Islet precursor cell (in vitro differentiated cells): ENCODE measurements around the gene CEP20.
"Not testable (repeated sequence)": the region's sequence is repeated elsewhere in the genome, so short reads cannot be mapped to it uniquely, and the experiment has no call there.

Experiments used
- DNase-seq: peaks from one replicate; pipeline ENCODE4 v3.0.0-alpha.2; 2018

Gene CEP20

GRCh38 chr16:15888072-15888976 lies at the start of gene CEP20:
CEP20 (minus strand) TSS chr16:15888603; CDS start chr16:15888585, 18 bp downstream.
- peak; percentile 99 for DNase-seq

GRCh38 chr16:15936809-15937208 lies 48.4 kb upstream of the CEP20 start:
- DNase-seq, result not testable (repeated sequence)

GRCh38 chr16:15934991-15935390 lies 46.6 kb upstream of the CEP20 start:
- no peak for DNase-seq

- DNase-seq, result no peak
These were observed 45.4 kb upstream of the CEP20 start for GRCh38 chr16:15933781-15934180.

- DNase-seq, result no peak
These were observed 44.5 kb upstream of the CEP20 start for GRCh38 chr16:15932939-15933338.

GRCh38 chr16:15928261-15929104 lies 40.1 kb upstream of the CEP20 start:
- no peak for DNase-seq

- no peak for DNase-seq
These were observed 37.2 kb upstream of the CEP20 start for GRCh38 chr16:15925631-15926030.

GRCh38 chr16:15924996-15925395 lies 36.6 kb upstream of the CEP20 start:
- no peak for DNase-seq

- DNase-seq, result no peak
These were observed 30.9 kb upstream of the CEP20 start for GRCh38 chr16:15919331-15919730.

GRCh38 chr16:15918314-15918713 lies 29.9 kb upstream of the CEP20 start:
- not testable (repeated sequence) for DNase-seq

GRCh38 chr16:15916323-15916722 lies 27.9 kb upstream of the CEP20 start:
- DNase-seq, result no peak

GRCh38 chr16:15915555-15916081 lies 27.2 kb upstream of the CEP20 start:
- DNase-seq, result no peak

- no peak for DNase-seq
These were observed 24.8 kb upstream of the CEP20 start for GRCh38 chr16:15913046-15913698.

- DNase-seq, result no peak
These were observed 22.8 kb upstream of the CEP20 start for GRCh38 chr16:15911198-15911597.

GRCh38 chr16:15907863-15908478 lies 19.6 kb upstream of the CEP20 start:
- DNase-seq, result peak; percentile 67

GRCh38 chr16:15906439-15906838 lies 18.0 kb upstream of the CEP20 start:
- no peak for DNase-seq

- no peak for DNase-seq
These were observed 15.6 kb upstream of the CEP20 start for GRCh38 chr16:15903960-15904359.

GRCh38 chr16:15900901-15901500 lies 12.6 kb upstream of the CEP20 start:
- DNase-seq, result no peak

GRCh38 chr16:15900357-15900756 lies 12.0 kb upstream of the CEP20 start:
- no peak for DNase-seq

GRCh38 chr16:15899538-15900100 lies 11.2 kb upstream of the CEP20 start:
- peak; percentile 96 for DNase-seq

- DNase-seq, result no peak
These were observed 10.3 kb upstream of the CEP20 start for GRCh38 chr16:15898654-15899053.

GRCh38 chr16:15897834-15898254 lies 9.4 kb upstream of the CEP20 start:
- no peak for DNase-seq
